ENCODE data around the gene FKTN. TPM values are rescaled to one million over a fixed set of nuclear protein-coding genes. Genes with fewer than 3 reads are reported as not detected.

Gene FKTN
- total and polyA plus RNA-seq, 9 donors, result 3.8 to 19.5 (median 12.9) TPM

DNA sequence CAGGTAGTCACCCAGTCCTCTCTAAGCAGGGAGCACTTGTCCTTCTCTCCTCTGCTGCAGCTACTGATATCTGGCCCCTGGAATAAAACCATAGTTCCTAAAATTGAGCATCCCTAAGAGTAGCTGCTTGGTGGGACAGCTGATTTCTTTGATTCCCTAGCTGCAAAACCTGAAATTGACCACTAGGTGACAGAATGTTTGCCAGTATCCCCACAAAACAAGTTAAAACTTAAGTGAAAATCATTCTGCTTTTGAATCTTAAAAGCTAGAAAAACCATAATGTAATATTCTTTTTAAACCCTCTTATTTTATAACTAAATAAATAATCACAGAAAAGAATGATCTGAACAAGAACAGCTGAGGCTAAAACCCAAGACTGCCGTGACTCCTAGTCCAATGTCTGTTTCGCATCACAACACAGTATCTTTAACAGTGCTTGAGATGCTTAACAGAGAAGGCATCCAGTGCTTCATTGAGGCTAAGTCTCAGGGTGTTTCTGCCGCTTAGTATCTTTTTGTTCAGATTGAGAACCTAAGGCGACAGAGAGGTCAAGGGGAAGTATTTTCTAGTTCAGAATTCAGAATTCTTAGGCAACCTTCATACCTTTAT lies 80.0 kb downstream of the FKTN start:
- Histone ChIP-seq H3K36me3 (no peaks in the 10 kb centered on the region), H3K27ac (no peak overlapping the region), H3K9me3 (no peaks in the 10 kb centered on the region), H3K4me1 (ENCODE audit: insufficient read depth) (no peaks in the 10 kb centered on the region), H3K4me3 (no peak overlapping the region), H3K27me3 (no peaks in the 10 kb centered on the region)
- TF ChIP-seq POLR2A (IDR thresholded peaks at IDR 0.05), result no peak
- TF ChIP-seq, protein P1, sequence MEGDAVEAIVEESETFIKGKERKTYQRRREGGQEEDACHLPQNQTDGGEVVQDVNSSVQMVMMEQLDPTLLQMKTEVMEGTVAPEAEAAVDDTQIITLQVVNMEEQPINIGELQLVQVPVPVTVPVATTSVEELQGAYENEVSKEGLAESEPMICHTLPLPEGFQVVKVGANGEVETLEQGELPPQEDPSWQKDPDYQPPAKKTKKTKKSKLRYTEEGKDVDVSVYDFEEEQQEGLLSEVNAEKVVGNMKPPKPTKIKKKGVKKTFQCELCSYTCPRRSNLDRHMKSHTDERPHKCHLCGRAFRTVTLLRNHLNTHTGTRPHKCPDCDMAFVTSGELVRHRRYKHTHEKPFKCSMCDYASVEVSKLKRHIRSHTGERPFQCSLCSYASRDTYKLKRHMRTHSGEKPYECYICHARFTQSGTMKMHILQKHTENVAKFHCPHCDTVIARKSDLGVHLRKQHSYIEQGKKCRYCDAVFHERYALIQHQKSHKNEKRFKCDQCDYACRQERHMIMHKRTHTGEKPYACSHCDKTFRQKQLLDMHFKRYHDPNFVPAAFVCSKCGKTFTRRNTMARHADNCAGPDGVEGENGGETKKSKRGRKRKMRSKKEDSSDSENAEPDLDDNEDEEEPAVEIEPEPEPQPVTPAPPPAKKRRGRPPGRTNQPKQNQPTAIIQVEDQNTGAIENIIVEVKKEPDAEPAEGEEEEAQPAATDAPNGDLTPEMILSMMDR (IDR thresholded peaks at IDR 0.05), result no peak
- TF ChIP-seq EP300 (IDR thresholded peaks at IDR 0.05), result no peak
- 94 to 97% (median 95%) methylated on average over 4 of the region's 4 CpGs for WGBS, 3 donors
- intact Hi-C loops (cut with DNase I), result no loop called here
- DNase-seq, result no peak

DNA sequence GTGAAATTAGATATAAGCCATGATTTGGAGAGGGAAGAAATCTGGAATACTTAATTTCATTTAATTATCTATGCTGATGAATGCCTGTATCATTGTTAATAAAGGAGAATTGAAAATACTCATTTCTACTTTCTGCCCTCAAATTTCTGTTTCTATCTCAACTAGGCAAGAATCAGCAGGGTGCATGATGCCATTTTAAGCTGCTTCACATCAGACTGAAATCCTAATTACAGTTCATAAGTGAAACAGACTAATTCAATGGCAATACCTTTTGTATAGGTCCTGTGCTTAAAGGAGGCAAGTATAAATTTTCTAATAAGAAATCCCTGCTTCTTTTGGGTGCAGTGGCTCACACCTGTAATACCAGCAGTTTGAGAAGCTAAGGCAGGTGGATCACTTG lies 82.0 kb downstream of the FKTN start:
- H3K9me3 ChIP-seq, result no peaks in the 10 kb centered on the region
- H3K36me3 ChIP-seq, result no peaks in the 10 kb centered on the region
- H3K4me1 ChIP-seq (ENCODE audit: insufficient read depth), result no peaks in the 10 kb centered on the region
- no peak overlapping the region for H3K27ac ChIP-seq
- H3K27me3 ChIP-seq, result no peaks in the 10 kb centered on the region
- intact Hi-C loops (cut with DNase I), result no loop called here
- no peak overlapping the region for H3K4me3 ChIP-seq
- DNase-seq, result no peak
- TF ChIP-seq, protein P1 (IDR thresholded peaks at IDR 0.05), result no peak
- TF ChIP-seq EP300 (IDR thresholded peaks at IDR 0.05), result no peak
- no peak for TF ChIP-seq POLR2A (IDR thresholded peaks at IDR 0.05)

DNA sequence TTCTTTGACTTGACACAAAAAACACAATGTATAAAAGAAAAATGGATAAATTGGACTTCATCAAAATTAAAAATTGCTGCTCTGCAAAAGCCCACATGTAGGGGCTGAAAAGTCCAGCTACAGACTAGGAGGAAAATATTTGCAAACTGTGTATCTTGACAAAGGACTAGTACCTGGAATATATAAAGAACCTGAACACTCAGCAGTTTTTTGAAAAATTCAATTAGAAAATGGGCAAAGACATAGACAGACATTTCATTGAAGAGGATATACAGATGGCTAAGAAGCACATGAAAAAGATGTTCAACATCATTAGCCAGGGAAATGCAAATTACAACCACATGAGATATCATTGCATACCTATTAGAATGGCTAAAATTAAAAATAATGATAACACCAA lies 85.9 kb downstream of the FKTN start:
- Histone ChIP-seq H3K4me3 (no peak overlapping the region), H3K36me3 (no peaks in the 10 kb centered on the region), H3K9me3 (no peaks in the 10 kb centered on the region), H3K27me3 (no peaks in the 10 kb centered on the region), H3K27ac (no peak overlapping the region), H3K4me1 (ENCODE audit: insufficient read depth) (peaks cover 4% of the 10 kb centered on the region)
- intact Hi-C loops (cut with DNase I), result no loop called here
- DNase-seq, result no peak
- TF ChIP-seq POLR2A (IDR thresholded peaks at IDR 0.05) (no peak), EP300 (IDR thresholded peaks at IDR 0.05) (no peak)
- TF ChIP-seq, protein P1 (IDR thresholded peaks at IDR 0.05), result no peak

DNA sequence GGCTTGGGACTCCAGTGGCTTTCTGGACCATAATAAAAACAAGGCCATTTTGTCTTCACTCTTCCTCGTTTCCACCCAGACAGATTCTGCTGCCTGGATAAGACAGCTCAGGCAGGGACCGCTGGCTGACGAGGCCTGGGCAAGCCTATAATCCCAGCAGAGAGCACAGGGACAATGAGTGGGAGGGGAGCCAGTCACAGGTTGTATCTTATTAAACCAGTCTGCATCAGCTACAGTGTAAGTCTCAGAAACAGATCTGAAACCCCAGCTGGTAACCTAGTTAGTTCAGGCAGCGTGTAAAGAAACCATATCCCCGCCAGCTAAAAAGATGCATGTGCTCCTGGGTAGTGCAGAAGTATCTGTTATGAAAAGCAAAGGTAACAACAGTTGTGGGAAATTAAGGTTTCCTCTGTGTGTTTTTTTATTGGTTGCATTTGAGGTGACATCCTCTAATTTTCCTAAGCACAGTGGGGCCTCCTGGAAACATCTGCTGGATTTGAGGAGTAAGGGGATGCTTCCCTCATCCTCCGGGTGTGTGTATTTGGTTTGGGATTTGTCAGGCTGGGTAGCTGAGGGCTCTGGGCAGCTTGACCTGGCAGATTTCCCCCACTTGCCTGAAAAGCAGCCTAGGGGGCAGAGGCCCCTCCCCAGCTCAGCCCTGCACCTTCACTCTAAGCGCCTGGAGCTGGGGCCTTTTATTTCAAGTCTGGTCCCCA lies 89.1 kb downstream of the FKTN start:
- intact Hi-C loops (cut with DNase I), result no loop called here
- H3K36me3 ChIP-seq, result no peaks in the 10 kb centered on the region
- no peak overlapping the region for H3K4me3 ChIP-seq
- no peaks in the 10 kb centered on the region for H3K27me3 ChIP-seq
- TF ChIP-seq, protein P1 (IDR thresholded peaks at IDR 0.05), result no peak
- TF ChIP-seq EP300 (IDR thresholded peaks at IDR 0.05) (no peak), POLR2A (IDR thresholded peaks at IDR 0.05) (no peak)
- WGBS, 3 donors, result 82 to 93% (median 86%) methylated on average over 7 of the region's 7 CpGs
- peaks cover 4% of the 10 kb centered on the region for H3K4me1 ChIP-seq (ENCODE audit: insufficient read depth)
- H3K27ac ChIP-seq, result peak overlapping the region in 1 of 2 donors; percentile 34
- no peak for DNase-seq
- no peaks in the 10 kb centered on the region for H3K9me3 ChIP-seq
